Natural killer cell treated with Interleukin-12 subunit alpha and Interleukin-12 subunit beta and Interleukin-15 and Interleukin-18, amount 100 ng/mL, for 72 hours (primary cell): ENCODE measurements around the gene SLCO4A1. TPM values are rescaled to one million over a fixed set of nuclear protein-coding genes. Genes with fewer than 3 reads are reported as not detected.

ENCODE experiments used
- ATAC-seq, 2 donors: fragments of 150-1000 bp; cut with Tn5 transposase in 1 of 2; sonication (Bioruptor Pico), chemical (Tn5 transposase) in 1 of 2; 2 replicates each; pipeline ENCODE4 v1.10.0; 2021
- DNase-seq: peaks from one replicate; pipeline ENCODE4 v3.0.0; 2022; ENCODE audit warnings: low spot score
- H3K27ac Mint-ChIP-seq, 2 donors: 1 replicate in 1 of 2; 2 replicates in 1 of 2; pipeline ENCODE4 v1.8.0; 2022; ENCODE audit warnings: mixed read lengths in 2 of 2, mild to moderate bottlenecking in 1 of 2, moderate library complexity in 1 of 2
- H3K27me3 Mint-ChIP-seq, 2 donors: 1 replicate in 1 of 2; 2 replicates in 1 of 2; pipeline ENCODE4 v1.8.0; 2022; ENCODE audit warnings: mixed read lengths in 2 of 2
- H3K36me3 Mint-ChIP-seq: one replicate; pipeline ENCODE4 v1.8.0; 2022; ENCODE audit warnings: mixed read lengths
- H3K4me1 Mint-ChIP-seq, 2 donors: 1 replicate in 1 of 2; 2 replicates in 1 of 2; pipeline ENCODE4 v1.8.0; 2022; ENCODE audit warnings: low read depth in 2 of 2, mixed read lengths in 2 of 2, mild to moderate bottlenecking in 1 of 2
- H3K4me3 Mint-ChIP-seq: one replicate; pipeline ENCODE4 v1.8.0; 2022; ENCODE audit warnings: mixed read lengths
- H3K9me3 Mint-ChIP-seq: 2 replicates; pipeline ENCODE4 v1.8.0; 2022; ENCODE audit warnings: mixed read lengths
- total RNA-seq, 2 donors: library from RNA; stranded (reverse); gene quantifications; one replicate each; pipeline ENCODE4 v1.2.3, GENCODE V29; 2022

The SLCO4A1 gene
- total RNA-seq, 2 donors from 2014 or later, result 42.9 to 88.3 TPM

- ATAC-seq (peak; percentile 75 to 85), DNase-seq (peak; percentile 83)
- peak overlapping the region; percentile 77 to 96 for H3K27ac Mint-ChIP-seq
- peak overlapping the region; percentile 76 for H3K4me3 Mint-ChIP-seq
- H3K9me3 Mint-ChIP-seq, result no peaks in the 10 kb centered on the region
- H3K4me1 Mint-ChIP-seq, result peaks cover 20% of the 10 kb centered on the region in 2 donors
- no peaks in the 10 kb centered on the region for H3K36me3 Mint-ChIP-seq
- no peaks in the 10 kb centered on the region for H3K27me3 Mint-ChIP-seq
Measured at GRCh38 chr20:62652041-62652893, 10.0 kb downstream of the SLCO4A1 start.

- ATAC-seq (no peak), DNase-seq (no peak)
- peak overlapping the region; percentile 77 to 96 for H3K27ac Mint-ChIP-seq
- H3K9me3 Mint-ChIP-seq, result no peaks in the 10 kb centered on the region
- H3K36me3 Mint-ChIP-seq, result no peaks in the 10 kb centered on the region
- H3K4me1 Mint-ChIP-seq, result peaks cover 20% of the 10 kb centered on the region in 2 donors
- peak overlapping the region; percentile 76 for H3K4me3 Mint-ChIP-seq
- no peaks in the 10 kb centered on the region for H3K27me3 Mint-ChIP-seq
Measured at GRCh38 chr20:62652894-62653305, 10.6 kb downstream of the SLCO4A1 start.

- Mint-ChIP-seq H3K4me1 (peaks cover 20% of the 10 kb centered on the region in 2 donors), H3K9me3 (no peaks in the 10 kb centered on the region), H3K36me3 (no peaks in the 10 kb centered on the region), H3K27me3 (no peaks in the 10 kb centered on the region), H3K4me3 (no peak overlapping the region), H3K27ac (peak overlapping the region in 1 of 2 donors; percentile 77)
- ATAC-seq (no peak), DNase-seq (no peak)
Measured at GRCh38 chr20:62653373-62653772, 11.1 kb downstream of the SLCO4A1 start.

GRCh38 chr20:62653951-62654685 is 11.8 kb downstream of the SLCO4A1 start:
- no peaks in the 10 kb centered on the region for H3K36me3 Mint-ChIP-seq
- H3K27me3 Mint-ChIP-seq, result no peaks in the 10 kb centered on the region
- no peak overlapping the region for H3K27ac Mint-ChIP-seq
- DNase-seq (no peak), ATAC-seq (no peak)
- no peaks in the 10 kb centered on the region for H3K9me3 Mint-ChIP-seq
- H3K4me1 Mint-ChIP-seq, result peaks cover 20% of the 10 kb centered on the region in 2 donors
- H3K4me3 Mint-ChIP-seq, result no peak overlapping the region

GRCh38 chr20:62655282-62656196 is 13.2 kb downstream of the SLCO4A1 start:
- Mint-ChIP-seq H3K27me3 (no peaks in the 10 kb centered on the region), H3K36me3 (no peaks in the 10 kb centered on the region), H3K27ac (no peak overlapping the region), H3K9me3 (no peaks in the 10 kb centered on the region), H3K4me3 (no peak overlapping the region), H3K4me1 (peaks cover 20% of the 10 kb centered on the region in 2 donors)
- no peak for DNase-seq
- no peak for ATAC-seq

GRCh38 chr20:62656197-62656918 is 14.1 kb downstream of the SLCO4A1 start:
- H3K4me3 Mint-ChIP-seq, result no peak overlapping the region
- DNase-seq (no peak), ATAC-seq (no peak)
- no peaks in the 10 kb centered on the region for H3K27me3 Mint-ChIP-seq
- H3K36me3 Mint-ChIP-seq, result no peaks in the 10 kb centered on the region
- no peak overlapping the region for H3K27ac Mint-ChIP-seq
- H3K4me1 Mint-ChIP-seq, result peaks cover 13 to 14% of the 10 kb centered on the region in 2 donors
- H3K9me3 Mint-ChIP-seq, result no peaks in the 10 kb centered on the region

- no peak for ATAC-seq
- H3K27me3 Mint-ChIP-seq, result no peaks in the 10 kb centered on the region
- peaks cover 6 to 7% of the 10 kb centered on the region in 2 donors for H3K4me1 Mint-ChIP-seq
- no peaks in the 10 kb centered on the region for H3K9me3 Mint-ChIP-seq
- no peak overlapping the region for H3K4me3 Mint-ChIP-seq
- no peaks in the 10 kb centered on the region for H3K36me3 Mint-ChIP-seq
- H3K27ac Mint-ChIP-seq, result no peak overlapping the region
- no peak for DNase-seq
Measured at GRCh38 chr20:62656919-62657588, 14.8 kb downstream of the SLCO4A1 start.

- no peak for DNase-seq
- Mint-ChIP-seq H3K4me1 (peaks cover 1 to 2% of the 10 kb centered on the region in 2 donors), H3K36me3 (no peaks in the 10 kb centered on the region), H3K27ac (no peak overlapping the region), H3K27me3 (no peaks in the 10 kb centered on the region), H3K9me3 (no peaks in the 10 kb centered on the region), H3K4me3 (no peak overlapping the region)
- ATAC-seq, result no peak
Measured at GRCh38 chr20:62657589-62657942, 15.3 kb downstream of the SLCO4A1 start.

- H3K27me3 Mint-ChIP-seq, result no peaks in the 10 kb centered on the region
- no peak overlapping the region for H3K4me3 Mint-ChIP-seq
- ATAC-seq (no peak), DNase-seq (no peak)
- no peaks in the 10 kb centered on the region for H3K9me3 Mint-ChIP-seq
- peaks cover 0 to 2% of the 10 kb centered on the region in 2 donors for H3K4me1 Mint-ChIP-seq
- no peaks in the 10 kb centered on the region for H3K36me3 Mint-ChIP-seq
- H3K27ac Mint-ChIP-seq, result no peak overlapping the region
Measured at GRCh38 chr20:62657956-62658355, 15.7 kb downstream of the SLCO4A1 start.

GRCh38 chr20:62658593-62659178 is 16.4 kb downstream of the SLCO4A1 start:
- Mint-ChIP-seq H3K9me3 (no peaks in the 10 kb centered on the region), H3K27ac (no peak overlapping the region), H3K36me3 (no peaks in the 10 kb centered on the region), H3K27me3 (no peaks in the 10 kb centered on the region), H3K4me1 (peaks cover 0 to 2% of the 10 kb centered on the region in 2 donors), H3K4me3 (no peak overlapping the region)
- no peak for DNase-seq
- no peak for ATAC-seq

GRCh38 chr20:62659488-62660239 is 17.4 kb downstream of the SLCO4A1 start:
- H3K4me1 Mint-ChIP-seq, result peaks cover 0 to 2% of the 10 kb centered on the region in 2 donors
- no peaks in the 10 kb centered on the region for H3K27me3 Mint-ChIP-seq
- H3K9me3 Mint-ChIP-seq, result no peaks in the 10 kb centered on the region
- no peak for ATAC-seq
- H3K27ac Mint-ChIP-seq, result no peak overlapping the region
- H3K4me3 Mint-ChIP-seq, result no peak overlapping the region
- DNase-seq, result no peak
- H3K36me3 Mint-ChIP-seq, result no peaks in the 10 kb centered on the region

GRCh38 chr20:62660240-62660615 is 17.9 kb downstream of the SLCO4A1 start:
- no peaks in the 10 kb centered on the region for H3K9me3 Mint-ChIP-seq
- H3K27me3 Mint-ChIP-seq, result no peaks in the 10 kb centered on the region
- H3K4me3 Mint-ChIP-seq, result no peak overlapping the region
- H3K36me3 Mint-ChIP-seq, result no peaks in the 10 kb centered on the region
- ATAC-seq, result no peak
- H3K27ac Mint-ChIP-seq, result no peak overlapping the region
- H3K4me1 Mint-ChIP-seq, result peaks cover 0 to 5% of the 10 kb centered on the region in 2 donors
- DNase-seq, result no peak
